Mucosa of rectum (tissue), 2 donors: ENCODE results near the gene RPL36.

ENCODE experiments used
- H3K27ac ChIP-seq, 2 donors: one replicate each; pipeline ENCODE4 v1.7.0; 2013; ENCODE audit warnings: inconsistent platforms in 2 of 2, low read depth in 2 of 2, low read length in 2 of 2
- H3K27me3 ChIP-seq, 2 donors: one replicate each; pipeline ENCODE4 v1.7.0; 2013; ENCODE audit warnings: low read length in 2 of 2; ENCODE audit not compliant: control insufficient read depth in 2 of 2, insufficient read depth in 2 of 2
- H3K36me3 ChIP-seq, 2 donors: one replicate each; pipeline ENCODE4 v1.7.0; 2013; ENCODE audit warnings: low read length in 2 of 2; ENCODE audit not compliant: control insufficient read depth in 2 of 2, insufficient read depth in 2 of 2
- H3K4me1 ChIP-seq, 2 donors: one replicate each; pipeline ENCODE4 v1.7.0; 2013; ENCODE audit warnings: low read length in 2 of 2, mild to moderate bottlenecking in 1 of 2; ENCODE audit not compliant: control insufficient read depth in 2 of 2, insufficient read depth in 2 of 2
- H3K4me3 ChIP-seq, 2 donors: one replicate each; pipeline ENCODE4 v1.7.0; 2013; ENCODE audit warnings: low read length in 2 of 2
- H3K9ac ChIP-seq, 2 donors: one replicate each; pipeline ENCODE4 v1.7.0; 2013; ENCODE audit warnings: low read length in 2 of 2, low read depth in 1 of 2, mild to moderate bottlenecking in 1 of 2
- H3K9me3 ChIP-seq, 2 donors: one replicate each; pipeline ENCODE4 v1.7.0; 2013; ENCODE audit warnings: low read length in 2 of 2; ENCODE audit not compliant: control insufficient read depth in 2 of 2
- donor health status: healthy.
- donor health status: Normal muscosa, but diverticular disease.

The RPL36 gene

DNA sequence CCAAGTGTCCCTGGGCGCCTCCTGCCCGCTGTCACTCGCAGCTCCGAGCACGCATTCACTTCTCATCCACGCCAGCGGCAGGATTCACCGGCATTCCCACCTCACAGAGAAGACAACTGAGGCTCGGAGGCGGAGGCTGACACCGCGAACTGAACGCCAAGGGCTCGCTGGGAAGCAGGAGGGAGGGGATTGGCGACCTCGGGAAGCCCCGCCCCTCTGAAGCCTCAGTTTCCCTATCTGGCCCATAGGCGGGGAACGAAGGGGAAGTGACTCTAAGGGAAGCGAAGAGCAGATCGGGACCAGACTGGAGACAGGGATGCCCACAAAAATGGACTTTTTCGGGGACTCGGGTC, 10.0 kb upstream of the RPL36 start:
- Histone ChIP-seq H3K9me3 (no peaks in the 10 kb centered on the region), H3K27me3 (no peaks in the 10 kb centered on the region), H3K4me1 (peaks cover 16 to 21% of the 10 kb centered on the region in 2 donors), H3K27ac (peak overlapping the region; percentile 83 to 88), H3K4me3 (peak overlapping the region; percentile 98), H3K36me3 (peaks cover 0 to 6% of the 10 kb centered on the region in 2 donors), H3K9ac (peak overlapping the region; percentile 95 to 98)

DNA sequence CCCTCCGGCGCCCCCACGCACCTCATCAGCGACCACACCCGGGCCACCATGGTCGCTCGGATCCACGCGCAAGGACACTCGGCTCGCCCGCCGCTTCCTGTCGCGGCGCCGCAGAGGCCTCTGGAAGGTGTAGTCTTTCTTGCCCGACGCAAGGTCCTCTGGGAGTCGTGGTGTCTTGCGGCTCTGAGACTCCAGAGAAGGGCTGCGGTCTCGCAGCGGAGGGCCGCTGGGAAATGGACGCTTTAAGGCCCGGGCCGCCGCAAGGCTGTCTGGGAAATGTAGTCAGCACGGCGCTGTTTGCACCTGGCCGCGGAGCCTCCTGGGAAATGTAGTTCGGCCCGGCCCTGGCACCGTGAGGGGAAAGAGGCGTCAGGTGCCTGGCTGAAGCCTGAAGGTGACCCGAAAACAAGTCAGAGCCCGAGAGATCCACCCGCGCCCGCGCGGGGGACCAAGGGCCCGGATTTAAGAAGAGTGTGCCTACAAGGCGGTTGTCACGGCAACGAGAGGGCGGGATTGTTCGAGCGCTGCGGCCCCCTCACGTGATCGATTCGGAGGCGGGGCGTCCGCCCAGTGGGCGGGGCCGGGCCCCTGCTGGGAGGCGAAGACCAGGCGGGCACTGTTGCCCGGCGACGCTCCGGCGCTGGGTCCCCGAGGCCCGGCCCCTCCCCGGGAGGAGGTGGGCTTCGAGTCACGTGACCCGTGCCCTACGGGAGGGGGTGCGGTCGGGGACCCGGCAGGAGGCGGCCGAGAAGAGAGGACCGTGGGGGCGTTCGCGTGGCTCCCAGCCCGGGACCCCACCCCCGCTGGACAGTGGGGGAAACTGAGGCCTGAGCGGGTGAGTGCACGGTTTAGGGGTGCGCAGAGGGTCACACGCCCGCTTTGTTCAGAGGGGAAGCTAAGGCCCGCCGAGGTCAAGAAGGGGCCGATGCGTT, 9.4 kb upstream of the RPL36 start, which contains the start of the genes HSD11B1L and MICOS13:
Gene HSD11B1L (plus strand): TSS at position 591 of the 932 bp plus-strand sequence. CDS start 3,806 bp downstream, outside the sequence.
Gene MICOS13 (minus strand): TSS at position 80 of the 932 bp plus-strand sequence. CDS start 30 bp downstream, at position 50.
- peak within 1 kb of the TSS; percentile 95 to 98 for H3K9ac ChIP-seq
- peak within 1 kb of the TSS; percentile 98 for H3K4me3 ChIP-seq
- peak within 1 kb of the TSS; percentile 83 to 88 for H3K27ac ChIP-seq
- H3K36me3 ChIP-seq, result peaks cover 0 to 6% of the 10 kb centered on the region in 2 donors
- no peaks in the 10 kb centered on the region for H3K9me3 ChIP-seq
- H3K27me3 ChIP-seq, result no peaks in the 10 kb centered on the region
- H3K4me1 ChIP-seq, result peaks cover 16 to 21% of the 10 kb centered on the region in 2 donors

DNA sequence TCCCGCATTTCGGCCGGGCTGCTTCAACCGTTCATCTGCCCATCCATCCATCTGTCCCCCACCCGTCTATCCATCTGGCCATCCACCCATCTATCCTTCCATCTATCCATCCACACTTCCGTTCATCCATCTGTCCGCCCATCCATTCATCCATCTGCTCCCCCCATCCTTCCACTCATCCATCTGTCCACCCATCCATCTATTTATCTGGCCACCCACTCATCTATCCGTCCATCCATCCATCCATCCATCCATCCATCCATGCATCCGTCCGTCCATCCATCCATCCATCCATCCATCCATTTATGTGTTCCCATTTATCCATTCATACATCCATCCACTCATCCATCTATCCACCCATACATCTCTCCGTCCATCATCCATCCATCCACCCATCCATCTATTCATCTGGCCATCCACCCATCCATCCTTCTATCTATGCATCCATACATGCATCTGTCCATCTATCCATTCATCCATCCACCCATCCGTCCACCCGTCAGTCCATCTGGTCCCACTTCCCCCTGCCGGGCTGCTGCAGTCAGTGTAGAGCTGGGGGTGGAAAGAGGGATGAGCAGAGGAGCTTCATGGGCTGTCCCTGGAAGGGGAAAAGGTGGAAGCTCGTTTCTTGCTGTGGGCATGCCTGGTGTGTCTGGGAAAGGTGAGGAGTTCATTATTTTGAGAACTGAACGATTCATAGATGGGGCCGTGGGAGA, 8.5 kb upstream of the RPL36 start:
- Histone ChIP-seq H3K36me3 (peaks cover 0 to 6% of the 10 kb centered on the region in 2 donors), H3K9me3 (no peaks in the 10 kb centered on the region), H3K27ac (peak overlapping the region in 1 of 2 donors; percentile 32), H3K9ac (peak overlapping the region in 1 of 2 donors; percentile 98), H3K4me3 (peak overlapping the region; percentile 98), H3K27me3 (no peaks in the 10 kb centered on the region), H3K4me1 (peaks cover 16 to 20% of the 10 kb centered on the region in 2 donors)

DNA sequence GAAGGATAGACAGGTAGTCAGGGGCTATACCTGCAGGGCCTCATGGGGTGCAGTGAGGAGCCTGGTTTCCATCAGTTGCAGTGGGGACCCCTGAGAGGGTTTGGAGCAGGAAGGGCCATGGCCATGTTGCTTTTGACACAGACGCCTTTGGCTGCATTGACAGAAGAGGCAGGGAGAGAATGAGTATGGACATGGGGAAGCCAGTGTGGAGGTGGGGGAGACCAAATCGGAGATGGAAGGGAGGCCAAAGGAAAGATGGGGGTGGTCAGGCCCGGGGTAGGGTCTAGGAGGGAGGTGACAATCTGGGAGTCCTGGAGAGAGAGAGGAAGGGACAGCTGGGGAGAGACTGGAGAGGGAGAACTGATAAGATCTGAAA, 8.0 kb upstream of the RPL36 start:
- H3K36me3 ChIP-seq, result peaks cover 0 to 6% of the 10 kb centered on the region in 2 donors
- H3K27ac ChIP-seq, result no peak overlapping the region
- no peaks in the 10 kb centered on the region for H3K27me3 ChIP-seq
- H3K4me1 ChIP-seq, result peaks cover 16 to 18% of the 10 kb centered on the region in 2 donors
- H3K9me3 ChIP-seq, result no peaks in the 10 kb centered on the region
- no peak overlapping the region for H3K4me3 ChIP-seq
- H3K9ac ChIP-seq, result no peak overlapping the region

DNA sequence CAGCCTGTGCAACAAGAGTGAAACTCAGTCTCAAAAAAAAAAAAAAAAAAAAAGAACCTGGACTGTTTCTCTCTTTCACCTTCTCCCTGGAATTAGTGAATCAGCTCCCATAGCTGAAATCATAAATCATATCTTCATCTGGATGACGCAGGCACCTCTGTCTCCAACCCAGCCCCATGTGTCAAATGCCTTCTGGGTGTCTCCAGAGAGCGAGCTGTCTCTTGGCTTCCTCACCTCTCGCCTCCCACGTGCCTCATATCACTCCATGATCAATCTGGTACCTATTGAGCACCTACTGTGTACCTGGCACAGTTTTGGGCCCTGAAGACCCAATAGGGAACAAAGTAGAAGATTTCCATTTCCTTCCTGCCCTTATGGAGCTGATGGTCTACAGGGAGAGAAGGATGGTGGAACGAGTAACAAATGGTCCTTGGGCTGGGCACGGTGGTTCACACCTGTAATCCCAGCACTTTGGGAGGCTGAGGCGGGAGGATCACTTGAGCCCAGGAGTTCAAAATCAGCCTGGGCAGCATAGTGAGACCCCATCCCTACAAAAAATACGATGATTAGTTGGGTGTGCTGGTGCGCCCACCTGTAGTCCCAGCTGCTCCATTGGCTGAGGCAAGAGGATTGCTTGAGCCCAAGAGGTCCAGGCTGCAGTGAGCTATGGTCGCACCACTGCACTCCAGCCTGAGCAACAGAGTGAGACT, 6.8 kb upstream of the RPL36 start:
- no peak overlapping the region for H3K4me3 ChIP-seq
- H3K36me3 ChIP-seq, result no peaks in the 10 kb centered on the region
- H3K27ac ChIP-seq, result no peak overlapping the region
- H3K27me3 ChIP-seq, result no peaks in the 10 kb centered on the region
- no peaks in the 10 kb centered on the region for H3K9me3 ChIP-seq
- H3K4me1 ChIP-seq, result peaks cover 21% of the 10 kb centered on the region in 2 donors
- no peak overlapping the region for H3K9ac ChIP-seq

DNA sequence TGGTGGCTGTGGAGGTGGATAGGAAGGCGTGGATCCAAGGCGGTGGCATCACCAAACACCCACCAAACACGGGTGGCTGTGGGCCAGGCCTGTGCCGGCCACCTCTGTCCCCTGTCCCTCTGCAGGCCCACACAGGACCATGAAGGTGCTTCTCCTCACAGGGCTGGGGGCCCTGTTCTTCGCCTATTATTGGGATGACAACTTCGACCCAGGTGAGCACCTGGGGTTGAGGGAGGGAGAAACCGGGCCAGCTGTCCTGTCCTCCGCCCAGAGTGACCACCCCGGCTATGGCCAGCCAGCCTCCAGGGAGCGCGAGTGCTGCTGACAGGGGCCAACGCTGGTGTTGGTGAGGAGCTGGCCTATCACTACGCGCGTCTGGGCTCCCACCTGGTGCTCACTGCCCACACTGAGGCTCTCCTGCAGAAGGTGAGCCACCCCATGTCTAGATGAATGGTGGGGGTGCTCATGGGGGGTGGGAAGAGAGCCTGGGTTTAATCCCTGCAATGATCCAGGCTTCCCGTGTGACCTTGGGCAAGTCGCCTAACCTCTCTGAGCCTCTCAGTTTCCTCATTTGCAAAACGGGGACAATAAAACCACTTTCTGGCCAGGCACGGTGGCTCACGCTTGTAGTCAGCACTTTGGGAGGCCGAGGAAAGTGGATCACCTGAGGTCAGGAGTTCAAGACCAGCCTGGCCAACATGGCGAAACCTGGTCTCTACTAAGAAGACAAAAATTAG, 5.2 kb upstream of the RPL36 start:
- Histone ChIP-seq H3K9ac (no peak overlapping the region), H3K27ac (no peak overlapping the region), H3K9me3 (no peaks in the 10 kb centered on the region), H3K27me3 (no peaks in the 10 kb centered on the region), H3K36me3 (no peaks in the 10 kb centered on the region), H3K4me1 (peaks cover 12 to 15% of the 10 kb centered on the region in 2 donors), H3K4me3 (no peak overlapping the region)

DNA sequence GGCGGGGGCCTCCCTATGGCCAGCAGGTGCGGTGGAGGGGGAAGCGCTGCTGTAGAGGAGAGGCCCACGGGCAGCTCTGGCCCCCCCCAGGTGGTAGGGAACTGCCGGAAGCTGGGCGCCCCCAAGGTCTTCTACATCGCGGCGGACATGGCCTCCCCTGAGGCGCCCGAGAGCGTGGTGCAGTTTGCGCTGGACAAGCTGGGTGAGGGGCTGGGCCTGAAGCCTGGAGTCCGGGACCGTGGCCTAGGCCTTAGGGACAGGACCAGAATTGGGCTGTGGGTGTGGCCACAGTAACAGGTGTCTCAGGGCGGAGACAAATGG, 3.8 kb upstream of the RPL36 start:
- Histone ChIP-seq H3K4me3 (peak overlapping the region; percentile 65 to 75), H3K27me3 (no peaks in the 10 kb centered on the region), H3K9ac (peak overlapping the region; percentile 47 to 61), H3K36me3 (no peaks in the 10 kb centered on the region), H3K27ac (peak overlapping the region; percentile 84 to 86), H3K4me1 (peaks cover 14 to 19% of the 10 kb centered on the region in 2 donors), H3K9me3 (no peaks in the 10 kb centered on the region)

DNA sequence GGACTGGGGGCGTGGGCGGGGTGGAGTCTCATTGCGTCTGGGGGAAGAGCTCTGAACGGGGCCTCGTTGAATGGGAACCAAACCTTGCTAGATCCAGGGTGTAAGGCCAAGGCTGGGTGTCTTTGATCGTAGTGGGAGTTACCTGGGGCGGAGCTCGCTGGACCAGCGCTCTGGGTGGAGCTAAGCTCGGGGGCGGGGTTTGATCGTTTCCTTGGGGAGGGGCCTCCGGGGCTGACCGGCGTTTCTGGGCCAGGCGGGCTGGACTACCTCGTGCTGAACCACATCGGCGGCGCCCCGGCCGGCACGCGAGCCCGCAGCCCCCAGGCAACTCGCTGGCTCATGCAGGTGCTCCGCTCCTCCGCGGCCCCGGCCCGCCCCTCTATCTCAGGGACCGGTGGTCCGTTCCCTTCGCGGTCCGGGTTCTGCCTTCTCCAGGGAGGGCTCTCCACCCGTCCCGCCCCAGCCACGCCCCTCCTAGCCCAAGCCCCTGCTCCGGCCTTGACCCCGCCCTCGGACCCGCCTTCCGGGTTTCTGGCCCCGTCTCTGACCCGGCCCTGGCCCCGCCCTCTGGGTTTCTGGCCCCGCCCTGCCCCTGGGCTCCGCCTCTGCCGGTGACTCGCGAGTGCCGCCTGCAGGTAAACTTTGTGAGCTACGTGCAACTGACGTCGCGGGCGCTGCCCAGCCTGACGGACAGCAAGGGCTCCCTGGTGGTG, 3.3 kb upstream of the RPL36 start:
- peak overlapping the region; percentile 47 to 61 for H3K9ac ChIP-seq
- peak overlapping the region; percentile 84 to 86 for H3K27ac ChIP-seq
- H3K4me3 ChIP-seq, result peak overlapping the region; percentile 65 to 75
- H3K4me1 ChIP-seq, result peaks cover 14 to 22% of the 10 kb centered on the region in 2 donors
- H3K36me3 ChIP-seq, result peaks cover 0 to 1% of the 10 kb centered on the region in 2 donors
- no peaks in the 10 kb centered on the region for H3K9me3 ChIP-seq
- no peaks in the 10 kb centered on the region for H3K27me3 ChIP-seq
